ENCODE data around the gene BEST4.
"Not testable (repeated sequence)": the region's sequence is repeated elsewhere in the genome, so short reads cannot be mapped to it uniquely, and the experiment has no call there.

BEST4 gene

DNA sequence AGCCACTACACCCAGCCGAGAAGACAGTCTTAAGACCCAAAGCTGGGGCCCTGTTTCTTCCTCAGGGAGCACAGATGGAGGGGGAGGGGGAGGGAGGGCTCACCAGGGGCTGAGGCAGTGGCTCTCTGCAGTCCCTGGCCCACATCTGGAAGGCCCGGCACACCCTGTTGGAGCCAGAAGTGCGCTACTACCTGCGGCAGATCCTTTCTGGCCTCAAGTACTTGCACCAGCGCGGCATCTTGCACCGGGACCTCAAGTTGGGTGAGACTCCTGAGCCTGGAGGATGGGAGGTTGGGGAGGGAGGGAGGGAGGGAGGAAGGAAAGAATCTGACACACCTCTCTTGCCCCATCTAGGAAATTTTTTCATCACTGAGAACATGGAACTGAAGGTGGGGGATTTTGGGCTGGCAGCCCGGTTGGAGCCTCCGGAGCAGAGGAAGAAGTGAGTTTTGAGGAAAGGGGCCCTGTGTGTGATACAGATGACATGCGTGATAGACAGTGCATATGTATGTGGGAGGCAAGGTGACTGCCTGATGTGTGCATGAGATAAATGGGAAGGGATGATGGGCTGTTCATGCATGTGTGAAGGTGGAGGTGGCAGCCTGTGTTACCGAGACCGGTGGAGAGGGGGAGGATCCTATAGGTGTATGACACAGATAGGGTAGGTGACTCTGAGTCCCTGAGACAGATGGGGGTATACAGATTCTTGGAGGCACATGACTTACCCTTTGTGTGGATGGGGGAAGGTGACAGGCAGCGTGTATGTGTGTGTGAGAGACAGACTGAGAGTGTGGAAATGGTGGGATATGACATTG lies 13.7 kb upstream of the BEST4 start:
- no peak for DNase-seq

- DNase-seq = peak; percentile 97
Observed at GRCh38 chr1:44799770-44800584, 12.0 kb upstream of the BEST4 start, which contains the start of gene PLK3. TSS of gene PLK3 (plus strand) at chr1:44800377. CDS start at chr1:44800464, 87 bp downstream.

DNA sequence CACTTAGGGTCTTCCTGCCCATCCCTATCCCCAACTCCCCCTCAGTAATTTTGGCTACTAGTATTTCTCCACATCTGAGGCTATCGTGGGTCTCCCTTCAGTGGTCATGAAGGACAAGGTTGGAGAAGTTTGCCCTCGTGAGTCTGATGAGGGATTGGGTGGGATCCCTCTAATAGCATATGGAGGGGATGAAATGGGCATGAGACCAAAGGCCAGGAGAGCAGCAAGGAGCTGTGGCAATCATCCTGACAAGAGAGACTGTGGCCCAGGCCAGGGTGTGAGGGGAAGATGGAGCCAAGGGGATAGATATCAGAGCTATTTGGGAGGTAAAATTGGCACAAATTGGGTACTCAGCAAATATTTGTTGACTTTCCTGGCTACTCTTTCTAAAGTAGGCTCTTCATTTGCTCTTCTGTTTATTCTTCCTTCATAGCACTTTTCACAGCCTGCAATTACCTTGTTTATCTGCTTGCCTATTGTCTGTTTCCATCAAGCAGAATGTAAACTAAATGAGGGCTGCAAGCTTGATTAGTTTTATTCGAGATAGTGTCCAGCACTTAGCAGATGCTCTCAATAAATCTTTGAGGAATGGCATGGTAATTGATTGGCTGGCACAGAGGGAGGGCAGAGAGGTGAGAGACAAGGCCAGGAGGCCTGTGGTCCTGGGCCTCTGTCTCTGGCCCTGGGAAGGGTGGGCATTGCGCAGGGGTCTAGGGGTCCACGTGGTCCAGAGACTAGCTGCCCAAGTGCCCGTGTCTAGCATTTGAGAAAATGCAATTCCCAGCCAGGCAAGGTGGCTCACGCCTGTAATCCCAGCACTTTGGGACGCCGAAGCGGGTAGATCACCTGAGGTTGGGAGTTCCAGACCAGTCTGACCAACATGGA lies 10.8 kb upstream of the BEST4 start:
- peak; percentile 54 for DNase-seq

DNA sequence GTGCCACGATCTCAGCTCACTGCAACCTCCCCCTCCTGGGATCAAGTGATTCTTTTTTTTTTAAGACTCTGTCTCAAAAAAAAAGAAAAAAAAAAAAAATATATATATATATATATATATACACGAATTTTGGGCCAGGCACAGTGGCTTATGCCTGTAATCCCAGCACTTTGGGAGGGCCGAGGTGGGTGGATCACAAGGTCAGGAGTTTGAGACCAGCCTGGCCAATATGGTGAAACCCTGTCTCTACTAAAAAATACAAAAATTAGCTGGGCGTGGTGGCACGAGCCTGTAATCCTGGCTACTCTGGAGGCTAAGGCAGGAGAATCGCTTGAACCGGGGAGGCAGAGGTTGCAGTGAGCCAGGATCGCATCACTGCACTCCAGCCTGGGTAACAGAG lies 9.9 kb upstream of the BEST4 start:
- not testable (repeated sequence) for DNase-seq

DNA sequence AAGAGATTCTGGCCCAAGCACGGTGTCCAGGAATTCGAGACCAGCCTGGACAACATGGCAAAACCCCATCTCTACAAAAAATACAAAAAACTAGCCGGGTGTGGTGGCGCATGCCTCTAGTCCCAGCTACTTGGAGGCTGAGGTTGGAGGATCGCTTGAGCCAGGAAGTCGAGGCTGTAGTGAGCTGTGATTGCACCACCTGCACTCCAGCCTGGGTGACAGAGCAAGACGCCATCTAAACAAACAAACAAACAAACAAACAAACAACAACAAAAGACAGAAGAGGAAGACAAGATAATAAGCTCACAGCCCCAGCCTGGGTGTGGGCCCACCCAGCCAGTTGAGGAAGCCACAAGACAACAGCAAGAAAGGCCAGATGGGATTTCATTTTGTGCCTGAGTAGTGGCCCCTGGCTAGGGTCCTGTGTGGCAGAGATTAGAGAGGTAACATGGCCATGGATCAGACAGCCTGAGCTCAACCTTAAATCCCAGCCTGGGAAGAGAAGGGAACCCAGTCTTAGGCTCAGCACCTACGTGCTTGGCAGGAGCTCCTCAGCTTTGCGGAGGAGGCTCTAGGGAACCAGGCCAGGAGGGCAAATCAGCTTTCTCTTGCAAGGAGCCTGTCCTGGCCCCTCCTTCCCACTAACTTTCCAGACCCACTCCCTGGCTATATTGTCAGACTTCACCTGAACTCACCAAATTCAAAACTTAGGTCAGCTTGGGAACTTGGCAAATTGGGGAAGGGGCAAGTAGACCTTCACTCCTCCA lies 4.9 kb upstream of the BEST4 start:
- DNase-seq = no peak

DNA sequence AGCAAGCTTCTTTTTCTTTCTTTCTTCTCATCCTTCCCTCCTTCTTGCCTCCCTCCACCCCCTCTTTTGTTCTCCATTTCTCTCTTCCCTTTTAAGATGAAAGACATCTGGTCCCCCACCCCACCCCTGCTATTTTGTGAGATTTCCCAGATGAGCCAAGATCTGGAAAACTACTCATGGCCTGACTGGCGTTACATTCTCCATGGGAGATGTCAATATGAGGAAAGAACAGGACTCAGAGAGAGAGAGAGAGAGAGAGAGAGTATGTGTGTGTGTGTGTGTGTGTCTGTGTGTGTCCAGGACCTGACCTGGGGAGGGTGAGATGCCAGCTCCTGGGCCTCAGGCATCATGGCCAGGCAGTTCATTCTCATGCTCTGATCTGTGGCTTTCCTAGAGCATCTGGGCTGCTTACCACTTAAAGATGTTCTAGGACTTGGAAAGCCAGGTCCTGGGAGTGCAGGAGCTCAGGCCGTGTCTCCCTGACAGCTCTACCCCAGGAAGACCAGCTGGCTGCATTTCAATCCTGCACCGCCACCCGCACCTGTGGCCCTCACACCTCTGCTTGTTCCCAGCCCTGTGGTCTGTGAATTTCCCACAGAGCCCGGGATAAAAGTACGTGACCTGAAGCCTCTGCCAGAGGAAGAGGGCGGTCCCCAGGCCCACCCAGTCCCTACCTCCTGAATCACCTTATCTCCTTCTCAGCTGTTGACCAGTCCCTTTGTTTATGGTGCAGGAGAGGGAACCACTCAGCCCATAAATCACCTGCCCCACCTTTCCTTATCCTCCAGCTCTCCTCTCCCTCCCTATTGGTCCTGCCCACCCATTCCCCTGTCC lies 3.2 kb upstream of the BEST4 start:
- DNase-seq = no peak

- DNase-seq = no peak
Observed at GRCh38 chr1:44787506-44787905, 464 bp downstream of the BEST4 start.

DNA sequence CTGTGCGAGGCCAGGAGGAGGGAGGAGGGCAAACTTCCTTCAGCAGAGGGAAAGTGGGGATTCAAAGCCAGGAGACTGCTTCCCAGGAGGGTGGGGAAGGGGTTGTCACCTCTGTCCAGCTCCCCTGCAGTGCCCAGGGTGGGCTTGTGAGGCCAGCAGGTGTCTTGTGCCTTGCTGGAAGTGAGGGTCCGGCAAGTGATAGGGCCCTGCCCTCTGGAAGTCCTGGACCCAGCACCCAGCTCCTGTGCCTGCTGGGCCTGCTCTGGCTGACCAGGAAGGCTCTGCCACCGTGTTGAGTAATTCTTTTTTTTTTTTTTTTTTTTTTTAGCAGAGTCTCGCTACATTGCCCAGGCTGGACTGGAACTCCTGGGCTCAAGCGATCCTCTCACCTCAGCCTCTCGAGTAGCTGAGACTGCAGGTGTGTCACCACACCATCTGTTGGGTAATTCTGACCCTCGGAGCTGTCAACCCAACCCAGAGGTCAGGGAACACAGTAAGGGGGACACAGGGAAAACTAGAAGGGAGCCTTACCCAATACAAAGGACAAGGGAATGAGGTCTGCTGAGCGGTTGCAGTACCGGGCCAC lies 1.0 kb downstream of the BEST4 start:
- DNase-seq = no peak

- DNase-seq = no peak
Observed at GRCh38 chr1:44786138-44786840, 1.7 kb downstream of the BEST4 start.

- DNase-seq = no peak
Observed at GRCh38 chr1:44785501-44786137, 2.4 kb downstream of the BEST4 start.

GRCh38 chr1:44785029-44785380 lies 3.0 kb downstream of the BEST4 start:
- DNase-seq = no peak

DNA sequence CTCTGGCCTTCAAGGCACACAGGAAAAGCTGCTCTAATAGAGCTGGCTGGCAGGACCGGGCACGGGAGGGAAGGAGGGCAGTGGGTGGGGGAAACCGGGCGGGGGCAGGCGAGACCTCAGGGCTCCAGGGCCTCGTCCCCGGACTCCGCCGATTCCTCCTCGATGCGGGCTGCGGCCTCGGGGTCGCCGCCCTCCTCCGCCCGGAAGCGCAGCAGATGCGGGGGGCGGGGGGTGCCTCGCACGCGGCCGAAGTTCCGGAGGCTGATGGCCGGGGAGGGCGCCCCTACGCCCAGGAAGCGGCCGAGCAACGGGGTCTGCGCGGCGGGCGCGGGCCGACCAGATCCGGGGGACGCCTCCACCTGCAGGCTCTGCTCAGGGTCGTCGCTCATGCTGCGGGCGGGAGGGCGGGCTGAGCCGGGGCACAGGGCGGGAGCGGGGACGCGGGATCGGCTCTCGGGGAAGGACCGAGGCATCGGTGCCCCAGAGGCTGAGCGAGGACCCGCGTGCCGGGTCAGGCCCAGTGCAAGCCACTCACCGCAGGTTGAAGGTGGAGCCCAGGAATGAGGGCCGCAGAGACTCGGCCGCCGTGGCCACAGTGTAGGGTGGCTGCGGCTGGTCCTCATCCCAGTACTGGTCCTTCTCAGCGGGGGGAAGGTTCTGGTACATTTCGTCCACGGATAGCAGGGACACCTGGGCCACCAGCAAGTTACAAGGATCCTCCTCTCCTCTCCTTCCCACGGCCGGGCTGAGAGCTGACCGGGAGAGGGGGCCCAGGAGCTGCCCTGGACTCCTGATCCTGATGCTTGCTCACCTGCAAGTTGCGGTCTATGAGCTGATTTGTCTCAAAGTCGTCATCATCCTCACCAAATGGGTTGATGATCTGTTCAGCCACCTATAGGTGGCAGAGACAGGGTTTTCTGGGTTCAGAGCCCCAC lies 3.6 kb downstream of the BEST4 start:
- DNase-seq = no peak

GRCh38 chr1:44783697-44784093 lies 4.3 kb downstream of the BEST4 start:
- DNase-seq = no peak

- no peak for DNase-seq
Observed at GRCh38 chr1:44780583-44781121, 7.3 kb downstream of the BEST4 start.

GRCh38 chr1:44778705-44779576 lies 9.0 kb downstream of the BEST4 start:
- DNase-seq = no peak

GRCh38 chr1:44777969-44778635 lies 9.9 kb downstream of the BEST4 start:
- no peak for DNase-seq

GRCh38 chr1:44777547-44777946 lies 10.4 kb downstream of the BEST4 start:
- DNase-seq = no peak
